ENCODE data around the gene PPP2R1B.

PPP2R1B gene

DNA sequence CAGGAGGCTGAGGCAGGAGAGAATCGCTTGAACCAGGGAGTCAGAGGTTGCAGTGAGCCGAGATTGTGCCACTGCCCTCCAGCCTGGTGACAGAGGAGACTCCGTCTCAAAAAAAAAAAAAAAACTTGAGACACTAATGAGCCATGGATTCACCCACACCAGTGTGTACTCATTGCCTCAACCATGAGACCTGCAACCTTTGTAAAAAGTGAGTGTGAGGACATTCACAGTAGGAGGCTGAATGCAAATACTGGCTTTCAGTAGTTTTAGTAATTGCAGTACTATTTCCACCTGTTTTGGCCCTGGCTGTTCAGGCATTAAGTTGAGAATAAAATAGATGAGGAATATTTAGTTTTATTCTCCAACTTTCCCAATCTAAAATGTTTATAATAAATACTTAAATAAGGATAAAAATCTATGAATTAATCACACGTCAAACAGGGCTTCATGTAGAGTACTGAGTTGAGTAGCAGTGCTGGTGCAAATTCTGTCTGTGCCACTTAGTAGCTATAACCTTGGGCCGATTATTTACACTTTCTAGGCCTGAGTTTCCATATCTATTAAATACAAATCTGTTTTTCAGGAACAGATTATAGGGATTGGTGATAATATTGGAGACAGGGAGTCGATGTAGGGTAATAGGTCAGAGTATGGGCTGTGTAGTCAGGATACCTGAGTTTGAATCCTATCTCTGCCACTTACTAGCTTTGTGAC lies 72.8 kb downstream of the PPP2R1B start:
- DNase-seq (ENCODE audit: low read depth): no peak

DNA sequence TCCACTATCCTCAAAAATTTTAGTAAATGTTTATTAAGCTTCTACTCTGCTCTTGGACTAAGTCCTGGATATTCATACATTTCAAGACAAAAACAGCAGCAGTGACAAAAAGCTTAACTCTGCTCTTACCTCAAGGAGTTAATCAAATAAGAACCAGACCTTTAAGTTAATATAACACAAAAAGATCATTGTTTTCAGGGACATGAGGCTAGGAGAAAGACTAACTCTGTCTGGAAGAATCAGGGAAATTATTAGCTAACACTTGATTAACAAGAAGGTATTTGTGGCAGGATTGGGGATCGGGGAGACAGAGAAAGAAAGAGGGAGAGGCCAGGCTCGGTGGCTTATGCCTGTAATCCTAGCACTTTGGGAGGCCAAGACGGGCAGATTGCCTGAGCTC lies 74.4 kb downstream of the PPP2R1B start:
- DNase-seq (ENCODE audit: low read depth): no peak

- DNase-seq (ENCODE audit: low read depth): no peak
Observed at GRCh38 chr11:111691176-111691575, 75.0 kb downstream of the PPP2R1B start.

GRCh38 chr11:111688013-111688412 lies 78.2 kb downstream of the PPP2R1B start:
- DNase-seq (ENCODE audit: low read depth): no peak

GRCh38 chr11:111684251-111684650 lies 81.9 kb downstream of the PPP2R1B start:
- no peak for DNase-seq (ENCODE audit: low read depth)

DNA sequence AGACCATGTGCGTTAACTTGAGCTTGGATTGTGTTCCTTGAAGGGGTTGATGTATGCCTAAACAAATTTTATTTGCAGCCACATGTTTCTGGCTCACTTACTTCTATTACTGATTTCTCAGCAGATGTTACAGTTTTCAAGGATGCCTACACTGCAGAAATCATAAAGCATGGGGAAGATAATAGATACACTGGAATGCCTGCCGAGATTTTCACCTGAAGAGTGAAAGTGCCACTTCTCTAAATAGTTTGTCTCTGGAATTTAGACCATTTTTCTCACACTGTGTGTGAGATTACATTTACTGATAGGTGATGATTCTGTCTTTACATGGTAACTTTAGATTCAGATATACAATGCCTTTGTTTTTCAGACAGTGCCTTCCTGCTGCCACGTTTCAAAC lies 82.4 kb downstream of the PPP2R1B start:
- DNase-seq (ENCODE audit: low read depth): no peak

- no peak for DNase-seq (ENCODE audit: low read depth)
Observed at GRCh38 chr11:111680486-111681175, 85.6 kb downstream of the PPP2R1B start.

All from stimulated activated CD8-positive, alpha-beta memory T cell treated with anti-CD3 and anti-CD28 coated beads, Interleukin-12 subunit alpha, Interleukin-12 subunit beta, amount 100 ng/mL, for 4 hours (primary cell).